T-cell (primary cell): Measurements from ENCODE around the gene ZNF805. TPM values are rescaled to one million over a fixed set of nuclear protein-coding genes. Genes with fewer than 3 reads are reported as not detected.
"Not testable (repeated sequence)": the region's sequence is repeated elsewhere in the genome, so short reads cannot be mapped to it uniquely, and the experiment has no call there.

Experiments used
- ATAC-seq, 4 experiments: fragments of 200-7000 bp in 3 of 4; fragments of 150-1000 bp in 1 of 4; cut with Tn5 transposase; replicated peaks in 1 of 4; 1 replicate in 3 of 4; 2 replicates in 1 of 4; pipeline ENCODE4 v1.10.0; 2021; ENCODE audit warnings: moderate library complexity in 3 of 4, mild to moderate bottlenecking in 2 of 4, moderate number of reproducible peaks in 1 of 4
- CTCF ChIA-PET, 2 donors: fragments of 300-600 bp; sonication (Branson Sonifier 250); formaldehyde crosslinking; loops; one replicate each; lab custom pipeline; 2022; ENCODE audit warnings: antibody characterized with exemption in 2 of 2; lab: Charles Lee
- POLR2A ChIA-PET, 2 donors: fragments of 300-600 bp; sonication (Branson Sonifier 250); formaldehyde crosslinking; loops; one replicate each; lab custom pipeline; 2022; ENCODE audit warnings: antibody characterized with exemption in 2 of 2; lab: Charles Lee
- DNase-seq, 35 experiments: peaks; one replicate each; pipeline versions ENCODE4 v3.0.0 to v3.0.0-alpha.2; 2013 to 2023
- H3K27ac ChIP-seq: one replicate; pipeline ENCODE4 v1.5.1; 2013; ENCODE audit warnings: low read length
- H3K27me3 ChIP-seq, 2 experiments: replicated peaks in 1 of 2; 1 replicate in 1 of 2; 2 replicates in 1 of 2; pipeline versions ENCODE4 v1.6.1 to v1.7.0; 2013; ENCODE audit warnings: low read length in 1 of 2, mixed read lengths in 1 of 2; ENCODE audit not compliant: control insufficient read depth in 2 of 2, insufficient read depth in 2 of 2; ENCODE audit errors: extremely low read depth in 1 of 2
- H3K36me3 ChIP-seq, 2 donors: 1 replicate in 1 of 2; 2 replicates in 1 of 2; pipeline versions ENCODE4 v1.6.1 to v1.7.0; 2013; ENCODE audit warnings: low read length in 1 of 2; ENCODE audit not compliant: control insufficient read depth in 2 of 2, insufficient read depth in 1 of 2; ENCODE audit errors: extremely low read depth in 1 of 2
- H3K4me1 ChIP-seq, 2 experiments: 1 replicate in 1 of 2; 2 replicates in 1 of 2; pipeline versions ENCODE4 v1.6.1 to v1.7.0; 2013; ENCODE audit warnings: low read length in 2 of 2, mixed read lengths in 1 of 2; ENCODE audit not compliant: insufficient read depth in 2 of 2, control insufficient read depth in 1 of 2; ENCODE audit errors: extremely low read depth in 1 of 2
- H3K4me3 ChIP-seq, 2 donors: 1 replicate in 1 of 2; 2 replicates in 1 of 2; pipeline versions ENCODE4 v1.5.1 to v1.7.0; 2013; ENCODE audit warnings: mild to moderate bottlenecking in 2 of 2, low read length in 1 of 2, moderate library complexity in 1 of 2; ENCODE audit not compliant: control insufficient read depth in 1 of 2; ENCODE audit errors: extremely low read depth in 1 of 2
- H3K9me3 ChIP-seq: 2 replicates; pipeline ENCODE4 v1.7.0; 2013
- H3K27ac Mint-ChIP-seq, 2 donors: one replicate each; pipeline ENCODE4 v1.8.0; 2020 to 2021; ENCODE audit warnings: mild to moderate bottlenecking in 2 of 2, mixed read lengths in 2 of 2
- H3K27me3 Mint-ChIP-seq, 2 donors: one replicate each; pipeline ENCODE4 v1.8.0; 2021 to 2022; ENCODE audit warnings: mixed read lengths in 2 of 2
- H3K36me3 Mint-ChIP-seq: one replicate; pipeline ENCODE4 v1.8.0; 2021; ENCODE audit warnings: mixed read lengths
- H3K4me1 Mint-ChIP-seq, 3 donors: one replicate each; pipeline ENCODE4 v1.8.0; 2020 to 2022; ENCODE audit warnings: mixed read lengths in 3 of 3, mild to moderate bottlenecking in 1 of 3
- H3K4me3 Mint-ChIP-seq, 3 donors: one replicate each; pipeline ENCODE4 v1.8.0; 2020 to 2022; ENCODE audit warnings: mild to moderate bottlenecking in 3 of 3, mixed read lengths in 3 of 3, moderate library complexity in 3 of 3
- H3K9me3 Mint-ChIP-seq, 3 donors: one replicate each; pipeline ENCODE4 v1.8.0; 2020 to 2022; ENCODE audit warnings: mixed read lengths in 3 of 3
- WGBS: methylation state at CpG from one replicate; pipeline ENCODE4 v1.1.5; 2013; ENCODE audit warnings: missing lambda C conversion rate; ENCODE audit not compliant: insufficient coverage; 5-methylcytosine and 5-hydroxymethylcytosine counted together
- total RNA-seq, 35 experiments: library from RNA in 6 of 35; stranded (reverse) in 6 of 35; fragments of 120-200 nt in 1 of 35; gene quantifications; one replicate each; pipeline versions ENCODE4 v1.2.1 to v1.2.4 and lab custom pipeline; 2013 to 2026

Gene ZNF805
- total RNA-seq, 5 donors from 2014 or later (not counting 1 experiment from before 2014, with no cell fraction given) = 18.6 to 30.6 (median 19.3) TPM

- H3K36me3 Mint-ChIP-seq = peaks cover 92% of the 10 kb centered on the region
- no peak overlapping the region for H3K4me3 Mint-ChIP-seq
- peaks cover 8 to 16% (median 14%) of the 10 kb centered on the region in 3 donors for H3K4me1 Mint-ChIP-seq
- Histone ChIP-seq H3K36me3 (peaks cover 14 to 78% of the 10 kb centered on the region in 2 donors), H3K9me3 (no peaks in the 10 kb centered on the region), H3K4me3 (no peak overlapping the region), H3K27me3 (no peaks in the 10 kb centered on the region), H3K27ac (no peak overlapping the region), H3K4me1 (no peaks in the 10 kb centered on the region)
- POLR2A ChIA-PET = no interaction called here
- CTCF ChIA-PET = no interaction called here
- no peak overlapping the region for H3K27ac Mint-ChIP-seq
- WGBS = 100% methylated on average over 2 of the region's 6 CpGs
- DNase-seq (no peak), ATAC-seq (no peak)
- no peaks in the 10 kb centered on the region for H3K27me3 Mint-ChIP-seq
- peaks cover 11 to 29% (median 23%) of the 10 kb centered on the region in 3 donors for H3K9me3 Mint-ChIP-seq
Observed at GRCh38 chr19:57248646-57249045, 8.2 kb downstream of the ZNF805 start.

- no peaks in the 10 kb centered on the region for H3K27me3 ChIP-seq
- no CpG with 5 or more reads among the region's 1 CpG for WGBS
- DNase-seq (no peak), ATAC-seq (no peak)
- Mint-ChIP-seq H3K27ac (no peak overlapping the region), H3K4me1 (peaks cover 5 to 12% (median 11%) of the 10 kb centered on the region in 3 donors), H3K27me3 (no peaks in the 10 kb centered on the region), H3K4me3 (no peak overlapping the region), H3K9me3 (peaks cover 11 to 31% (median 25%) of the 10 kb centered on the region in 3 donors), H3K36me3 (peaks cover 95% of the 10 kb centered on the region)
- ChIA-PET POLR2A (no interaction called here), CTCF (no interaction called here)
- H3K4me1 ChIP-seq = no peaks in the 10 kb centered on the region
- H3K9me3 ChIP-seq = no peaks in the 10 kb centered on the region
- H3K27ac ChIP-seq = no peak overlapping the region
- H3K4me3 ChIP-seq = no peak overlapping the region
- H3K36me3 ChIP-seq = peaks cover 14 to 84% of the 10 kb centered on the region in 2 donors
Observed at GRCh38 chr19:57249329-57249728, 8.9 kb downstream of the ZNF805 start.

- H3K27ac ChIP-seq, H3K9me3 ChIP-seq, ATAC-seq, H3K27me3 ChIP-seq, H3K27me3 Mint-ChIP-seq, CTCF ChIA-PET, DNase-seq, POLR2A ChIA-PET, H3K4me1 ChIP-seq, H3K4me3 ChIP-seq, H3K4me3 Mint-ChIP-seq, H3K27ac Mint-ChIP-seq: not testable (repeated sequence)
- H3K4me1 Mint-ChIP-seq = peaks cover 5 to 11% (median 6%) of the 10 kb centered on the region in 3 donors
- peaks cover 84% of the 10 kb centered on the region for H3K36me3 Mint-ChIP-seq
- H3K36me3 ChIP-seq = peaks cover 3 to 51% of the 10 kb centered on the region in 2 donors
- H3K9me3 Mint-ChIP-seq = peaks cover 11 to 53% (median 42%) of the 10 kb centered on the region in 3 donors
- 100% methylated on average over 1 of the region's 11 CpGs for WGBS
Observed at GRCh38 chr19:57253767-57254166, 13.3 kb downstream of the ZNF805 start.

GRCh38 chr19:57262044-57262443 lies 21.6 kb downstream of the ZNF805 start:
- Histone ChIP-seq H3K9me3 (no peaks in the 10 kb centered on the region), H3K4me3 (no peak overlapping the region), H3K27me3 (no peaks in the 10 kb centered on the region), H3K4me1 (no peaks in the 10 kb centered on the region), H3K27ac (no peak overlapping the region), H3K36me3 (peaks cover 4 to 5% of the 10 kb centered on the region in 2 donors)
- Mint-ChIP-seq H3K9me3 (peaks cover 18 to 51% (median 41%) of the 10 kb centered on the region in 3 donors), H3K4me3 (no peak overlapping the region), H3K4me1 (peaks cover 0 to 6% (median 2%) of the 10 kb centered on the region in 3 donors), H3K27me3 (no peaks in the 10 kb centered on the region), H3K36me3 (peaks cover 70% of the 10 kb centered on the region), H3K27ac (no peak overlapping the region)
- no CpG with 5 or more reads among the region's 3 CpGs for WGBS
- ATAC-seq = no peak
- ChIA-PET POLR2A (interaction anchor here in 1 of 2 donors (0.6 kb wide), 1 partner anchor 21 kb away, joined by 4 read pairs; no protein-coding TSS in a partner anchor), CTCF (no interaction called here)
- DNase-seq = no peak

- no CpG with 5 or more reads among the region's 1 CpG for WGBS
- ChIA-PET CTCF (no interaction called here), POLR2A (no interaction called here)
- H3K27ac Mint-ChIP-seq = no peak overlapping the region
- Histone ChIP-seq H3K36me3 (peaks cover 4 to 5% of the 10 kb centered on the region in 2 donors), H3K4me1 (no peaks in the 10 kb centered on the region), H3K27me3 (no peaks in the 10 kb centered on the region), H3K27ac (no peak overlapping the region), H3K9me3 (no peaks in the 10 kb centered on the region), H3K4me3 (no peak overlapping the region)
- H3K9me3 Mint-ChIP-seq = peaks cover 22 to 47% (median 37%) of the 10 kb centered on the region in 3 donors
- DNase-seq (no peak), ATAC-seq (no peak)
- H3K36me3 Mint-ChIP-seq = peaks cover 70% of the 10 kb centered on the region
- peaks cover 0 to 2% (median 2%) of the 10 kb centered on the region in 3 donors for H3K4me1 Mint-ChIP-seq
- H3K27me3 Mint-ChIP-seq = no peaks in the 10 kb centered on the region
- no peak overlapping the region for H3K4me3 Mint-ChIP-seq
Observed at GRCh38 chr19:57263244-57263741, 22.9 kb downstream of the ZNF805 start.

GRCh38 chr19:57267291-57267690 lies 26.9 kb downstream of the ZNF805 start:
- H3K4me3 Mint-ChIP-seq = no peak overlapping the region
- WGBS = 91% methylated on average over 2 of the region's 3 CpGs
- CTCF ChIA-PET = no interaction called here
- DNase-seq = no peak
- no peaks in the 10 kb centered on the region for H3K4me1 ChIP-seq
- H3K27me3 ChIP-seq = no peaks in the 10 kb centered on the region
- POLR2A ChIA-PET = interaction anchor here in 1 of 2 donors (0.6 kb wide), 1 partner anchor 81 kb away, joined by 3 read pairs; no protein-coding TSS in a partner anchor
- no peaks in the 10 kb centered on the region for H3K27me3 Mint-ChIP-seq
- H3K4me3 ChIP-seq = no peak overlapping the region
- no peak for ATAC-seq
- H3K36me3 Mint-ChIP-seq = peaks cover 59% of the 10 kb centered on the region
- no peak overlapping the region for H3K27ac Mint-ChIP-seq
- no peak overlapping the region for H3K27ac ChIP-seq
- peaks cover 0 to 5% of the 10 kb centered on the region in 2 donors for H3K36me3 ChIP-seq
- no peaks in the 10 kb centered on the region for H3K9me3 ChIP-seq
- H3K4me1 Mint-ChIP-seq = peaks cover 0 to 2% (median 2%) of the 10 kb centered on the region in 3 donors
- H3K9me3 Mint-ChIP-seq = peaks cover 12 to 34% (median 13%) of the 10 kb centered on the region in 3 donors
